Neuronal stem cell (in vitro differentiated cells): ENCODE data around the gene STK32B.

Experiments
- DNase-seq: peaks from one replicate; pipeline ENCODE4 v3.0.0-alpha.2; 2013; ENCODE audit warnings: low spot score
- H2AFZ ChIP-seq: one replicate; pipeline ENCODE4 v1.6.1; 2013; ENCODE audit warnings: mild to moderate bottlenecking, low read length, inconsistent platforms
- H2AK5ac ChIP-seq: 2 replicates; pipeline ENCODE4 v1.6.1; 2013; ENCODE audit warnings: low read depth, mild to moderate bottlenecking, inconsistent platforms, low read length, moderate library complexity, mixed read lengths
- H2BK120ac ChIP-seq: 2 replicates; pipeline ENCODE4 v1.6.1; 2013; ENCODE audit warnings: low read depth, mild to moderate bottlenecking, inconsistent platforms, low read length, moderate library complexity, mixed read lengths
- H2BK12ac ChIP-seq: one replicate; pipeline ENCODE4 v1.6.1; 2013; ENCODE audit warnings: low read length, inconsistent platforms
- H2BK15ac ChIP-seq: 2 replicates; pipeline ENCODE4 v1.6.1; 2013; ENCODE audit warnings: mild to moderate bottlenecking, low read length, inconsistent platforms, mixed read lengths
- H2BK5ac ChIP-seq: one replicate; pipeline ENCODE4 v1.6.1; 2013; ENCODE audit warnings: inconsistent platforms, mild to moderate bottlenecking, low read length, moderate library complexity
- H3K14ac ChIP-seq: one replicate; pipeline ENCODE4 v1.6.1; 2013; ENCODE audit warnings: low read length, inconsistent platforms
- H3K18ac ChIP-seq: 2 replicates; pipeline ENCODE4 v1.6.1; 2013; ENCODE audit warnings: low read length, inconsistent platforms
- H3K23ac ChIP-seq: 2 replicates; pipeline ENCODE4 v1.6.1; 2013; ENCODE audit warnings: low read depth, mild to moderate bottlenecking, mixed read lengths, low read length, inconsistent platforms; ENCODE audit not compliant: poor library complexity
- H3K27ac ChIP-seq: replicated peaks from 3 replicates; pipeline ENCODE4 v1.5.1; 2013; ENCODE audit warnings: low read length, inconsistent platforms
- H3K27me3 ChIP-seq, 3 experiments: 2 replicates each; pipeline ENCODE4 v1.6.1; 2013; ENCODE audit warnings: low read length in 3 of 3, mild to moderate bottlenecking in 2 of 3, inconsistent platforms in 1 of 3, low read depth in 1 of 3, mixed read lengths in 1 of 3, moderate library complexity in 1 of 3; ENCODE audit not compliant: control insufficient read depth in 3 of 3, insufficient read depth in 3 of 3
- H3K36me3 ChIP-seq, 2 donors: replicated peaks in 1 of 2; 2 replicates each; pipeline ENCODE4 v1.6.1; 2013; ENCODE audit warnings: low read length in 2 of 2; ENCODE audit not compliant: control insufficient read depth in 2 of 2, insufficient read depth in 2 of 2
- H3K4ac ChIP-seq: 2 replicates; pipeline ENCODE4 v1.6.1; 2013; ENCODE audit warnings: inconsistent platforms, mild to moderate bottlenecking, low read length, moderate library complexity
- H3K4me1 ChIP-seq, 2 donors: 1 replicate in 1 of 2; 2 replicates in 1 of 2; pipeline ENCODE4 v1.6.1; 2013; ENCODE audit warnings: low read length in 2 of 2, low read depth in 1 of 2; ENCODE audit not compliant: control insufficient read depth in 2 of 2, insufficient read depth in 1 of 2
- H3K4me2 ChIP-seq: one replicate; pipeline ENCODE4 v1.6.1; 2013; ENCODE audit warnings: mild to moderate bottlenecking, low read length, inconsistent platforms; ENCODE audit not compliant: insufficient read depth, poor library complexity, severe bottlenecking
- H3K4me3 ChIP-seq, 2 donors: 2 replicates each; pipeline ENCODE4 v1.5.1; 2013; ENCODE audit warnings: low read length in 2 of 2, mild to moderate bottlenecking in 2 of 2, inconsistent platforms in 1 of 2, moderate library complexity in 1 of 2
- H3K79me1 ChIP-seq: one replicate; pipeline ENCODE4 v1.6.1; 2013; ENCODE audit warnings: low read depth, mild to moderate bottlenecking, inconsistent platforms, low read length, moderate library complexity
- H3K9ac ChIP-seq: one replicate; pipeline ENCODE4 v1.6.1; 2013; ENCODE audit warnings: mild to moderate bottlenecking, low read depth, low read length, inconsistent platforms; ENCODE audit not compliant: poor library complexity
- H3K9me3 ChIP-seq, 2 donors: replicated peaks in 1 of 2; 2 replicates each; pipeline versions ENCODE3 to v1.6.1; 2013; ENCODE audit warnings: low read length in 2 of 2, mild to moderate bottlenecking in 2 of 2, inconsistent platforms in 1 of 2, low read depth in 1 of 2, mixed read lengths in 1 of 2, moderate library complexity in 1 of 2; ENCODE audit not compliant: control insufficient read depth in 2 of 2, insufficient read depth in 1 of 2
- H4K8ac ChIP-seq: one replicate; pipeline ENCODE4 v1.6.1; 2013; ENCODE audit warnings: low read depth, mild to moderate bottlenecking, inconsistent platforms, low read length, moderate library complexity
- H4K91ac ChIP-seq: one replicate; pipeline ENCODE4 v1.6.1; 2013; ENCODE audit warnings: low read length, low read depth, mild to moderate bottlenecking, inconsistent platforms; ENCODE audit not compliant: poor library complexity
- WGBS, 2 donors: extraction: QIAGEN DNeasy Blood & Tissue Kit; methylation state at CpG; one replicate each; pipeline ENCODE4 v1.1.7; 2013; ENCODE audit warnings: missing lambda C conversion rate in 2 of 2, mixed read lengths in 1 of 2; ENCODE audit not compliant: insufficient read length in 2 of 2, insufficient replicate concordance in 1 of 2; ENCODE audit errors: extremely low coverage in 2 of 2; 5-methylcytosine and 5-hydroxymethylcytosine counted together

The STK32B gene

DNA sequence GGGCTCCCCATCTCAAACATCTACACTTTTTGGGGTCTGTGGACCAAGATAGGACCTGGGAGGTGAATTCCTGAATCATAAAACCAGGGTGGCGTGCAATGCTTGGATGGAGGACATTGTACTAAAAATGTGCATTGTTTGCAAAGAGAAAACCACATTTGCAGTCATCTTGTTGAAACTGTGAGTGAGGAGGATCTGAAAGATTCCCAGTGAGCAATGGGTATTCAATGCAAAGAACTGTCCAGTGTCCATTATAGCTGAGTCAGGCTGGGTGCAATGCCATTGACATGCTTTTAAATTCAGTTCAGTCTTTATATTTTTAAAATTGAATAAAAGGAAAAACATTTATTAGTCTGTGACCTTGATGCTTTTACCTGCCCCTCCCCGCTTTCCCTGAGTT is 215.7 kb downstream of the STK32B start:
- no peak overlapping the region for H3K4me3 ChIP-seq
- H3K36me3 ChIP-seq, result no peaks in the 10 kb centered on the region
- no peak overlapping the region for H3K4ac ChIP-seq
- H4K91ac ChIP-seq, result no peak overlapping the region
- H2AFZ ChIP-seq, result no peak overlapping the region
- no peak overlapping the region for H2BK120ac ChIP-seq
- no peak overlapping the region for H3K18ac ChIP-seq
- H4K8ac ChIP-seq, result no peak overlapping the region
- no peak overlapping the region for H3K9ac ChIP-seq
- no peak overlapping the region for H3K23ac ChIP-seq
- DNase-seq, result no peak
- no peak overlapping the region for H3K4me2 ChIP-seq
- no peaks in the 10 kb centered on the region for H3K4me1 ChIP-seq
- H2BK15ac ChIP-seq, result no peak overlapping the region
- H2BK12ac ChIP-seq, result no peak overlapping the region
- H3K79me1 ChIP-seq, result no peaks in the 10 kb centered on the region
- no peaks in the 10 kb centered on the region for H3K27me3 ChIP-seq
- H2BK5ac ChIP-seq, result no peak overlapping the region
- WGBS, 2 donors, result no CpG with 5 or more reads among the region's 2 CpGs
- no peak overlapping the region for H3K27ac ChIP-seq
- H3K14ac ChIP-seq, result no peak overlapping the region
- no peaks in the 10 kb centered on the region for H3K9me3 ChIP-seq
- no peak overlapping the region for H2AK5ac ChIP-seq

DNA sequence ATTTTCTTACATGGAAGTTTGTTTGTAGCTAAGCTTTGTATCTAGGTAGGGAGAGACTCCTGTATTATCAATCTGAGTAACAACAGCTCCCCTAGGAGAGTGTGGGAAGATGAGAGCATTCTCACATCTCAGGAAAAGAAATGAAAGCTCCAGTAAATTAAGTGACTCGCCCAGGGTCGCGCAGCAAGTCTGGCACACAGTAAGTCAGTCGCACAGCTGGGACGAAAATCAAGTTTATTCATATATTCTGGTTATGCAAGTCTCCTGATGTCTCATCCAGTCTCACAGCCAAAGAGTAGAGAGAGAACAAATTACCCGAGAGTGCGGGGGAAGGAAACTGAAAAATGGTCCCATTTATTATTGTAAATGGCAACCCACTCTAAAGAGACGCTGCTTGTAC is 216.1 kb downstream of the STK32B start:
- Histone ChIP-seq H2AFZ (no peak overlapping the region), H3K9ac (no peak overlapping the region), H2BK15ac (no peak overlapping the region), H3K79me1 (no peaks in the 10 kb centered on the region), H3K27me3 (no peaks in the 10 kb centered on the region), H2BK12ac (no peak overlapping the region), H3K9me3 (no peaks in the 10 kb centered on the region), H3K36me3 (no peaks in the 10 kb centered on the region), H3K14ac (no peak overlapping the region), H3K4me2 (no peak overlapping the region), H2BK120ac (no peak overlapping the region), H3K18ac (no peak overlapping the region), H4K8ac (no peak overlapping the region), H3K27ac (no peak overlapping the region), H3K4ac (no peak overlapping the region), H3K4me1 (no peaks in the 10 kb centered on the region), H2AK5ac (no peak overlapping the region), H2BK5ac (no peak overlapping the region), H3K4me3 (no peak overlapping the region), H3K23ac (no peak overlapping the region), H4K91ac (no peak overlapping the region)
- DNase-seq, result no peak
- WGBS, 2 donors, result no CpG with 5 or more reads among the region's 8 CpGs

DNA sequence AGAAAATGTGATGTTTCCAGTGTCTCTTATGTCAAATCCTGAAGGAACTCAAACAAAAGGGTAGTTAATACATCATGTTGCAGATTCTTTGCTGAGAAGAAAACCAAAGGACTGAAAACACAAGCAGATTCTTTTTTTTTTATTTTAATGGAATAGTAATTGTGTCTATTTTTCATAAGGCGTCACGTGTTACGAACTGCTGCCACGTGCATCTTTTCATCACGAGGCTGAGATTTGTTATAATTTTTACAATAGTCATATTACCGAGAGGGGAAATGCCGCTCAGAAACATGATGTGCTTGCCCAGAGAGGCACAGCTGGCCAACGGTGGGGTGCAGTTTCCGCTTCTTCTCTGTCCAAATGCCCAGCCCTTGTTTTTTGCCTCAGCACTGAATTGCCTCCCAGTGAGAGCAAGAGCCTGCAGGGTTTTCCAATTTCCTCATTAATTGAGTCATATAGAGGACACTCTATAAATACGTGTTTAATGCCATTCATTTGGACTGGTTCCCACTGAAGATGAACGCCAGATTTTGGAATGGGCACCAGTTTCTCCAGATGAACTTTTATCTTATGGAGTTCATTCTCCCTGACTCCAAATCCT is 225.3 kb downstream of the STK32B start:
- Histone ChIP-seq H3K18ac (no peak overlapping the region), H3K27ac (no peak overlapping the region)
- no CpG with 5 or more reads among the region's 11 CpGs for WGBS, 2 donors

DNA sequence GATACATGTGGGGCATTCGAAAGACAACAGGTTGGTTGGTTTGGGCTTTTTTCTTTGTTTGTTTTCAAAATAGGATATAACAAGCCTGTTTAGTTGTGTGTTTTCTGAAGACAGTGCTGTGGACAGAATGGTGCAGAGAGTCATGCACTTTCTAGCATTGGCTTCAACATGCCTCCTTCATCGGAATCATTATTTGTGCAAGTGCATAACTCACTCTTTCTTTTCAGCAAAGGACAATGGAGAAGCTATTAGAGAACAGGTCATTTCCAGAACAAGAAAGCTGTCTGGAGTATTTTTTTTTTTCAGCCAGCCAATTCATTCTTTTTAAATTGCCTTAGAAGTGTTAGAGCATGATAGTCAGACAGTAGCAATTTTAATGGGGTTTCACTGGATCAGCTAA is 225.8 kb downstream of the STK32B start:
- Histone ChIP-seq H3K4ac (no peak overlapping the region), H2BK12ac (no peak overlapping the region), H3K4me1 (no peaks in the 10 kb centered on the region), H3K36me3 (no peaks in the 10 kb centered on the region), H2BK5ac (no peak overlapping the region), H3K18ac (no peak overlapping the region), H3K9me3 (no peaks in the 10 kb centered on the region), H2BK120ac (no peak overlapping the region), H2AFZ (no peak overlapping the region), H4K8ac (no peak overlapping the region), H3K27ac (no peak overlapping the region), H3K27me3 (no peaks in the 10 kb centered on the region), H3K4me3 (no peak overlapping the region), H3K4me2 (no peak overlapping the region), H3K23ac (no peak overlapping the region), H3K14ac (no peak overlapping the region), H2AK5ac (no peak overlapping the region), H3K79me1 (no peaks in the 10 kb centered on the region), H4K91ac (no peak overlapping the region), H2BK15ac (no peak overlapping the region), H3K9ac (no peak overlapping the region)
- DNase-seq, result no peak
- WGBS, 2 donors, result no CpG with 5 or more reads among the region's 2 CpGs

More for the DNA sequence above, 225.3 kb downstream of the STK32B start:
- no peak overlapping the region for H3K4ac ChIP-seq
- H3K36me3 ChIP-seq, result no peaks in the 10 kb centered on the region
- H2AK5ac ChIP-seq, result no peak overlapping the region
- no peak overlapping the region for H3K4me2 ChIP-seq
- no peak overlapping the region for H3K9ac ChIP-seq
- H3K23ac ChIP-seq, result no peak overlapping the region
- H3K27me3 ChIP-seq, result no peaks in the 10 kb centered on the region
- no peak overlapping the region for H2BK12ac ChIP-seq
- H4K8ac ChIP-seq, result no peak overlapping the region
- H2BK5ac ChIP-seq, result no peak overlapping the region
- H3K4me3 ChIP-seq, result no peak overlapping the region
- no peak overlapping the region for H2BK15ac ChIP-seq
- no peak overlapping the region for H2AFZ ChIP-seq
- H3K4me1 ChIP-seq, result no peaks in the 10 kb centered on the region
- H3K9me3 ChIP-seq, result no peaks in the 10 kb centered on the region
- no peaks in the 10 kb centered on the region for H3K79me1 ChIP-seq
- no peak for DNase-seq
- H4K91ac ChIP-seq, result no peak overlapping the region
- H2BK120ac ChIP-seq, result no peak overlapping the region
- H3K14ac ChIP-seq, result no peak overlapping the region
